Loucy (cell line): ENCODE data around the gene CMKLR1.

Experiments used
- H2AFZ ChIP-seq: fragments of 200-600 bp; sonication (generic); 2 replicates; pipeline ENCODE4 v1.6.0; 2016; ENCODE audit warnings: antibody characterized with exemption, mild to moderate bottlenecking, low read length, moderate library complexity
- H3F3A ChIP-seq: fragments of 200-600 bp; 2 replicates; pipeline ENCODE4 v1.6.0; 2016; ENCODE audit warnings: antibody characterized with exemption, low read depth, mild to moderate bottlenecking
- H3K27me3 ChIP-seq: fragments of 200-600 bp; sonication (generic); 2 replicates; pipeline ENCODE4 v1.6.1; 2014; ENCODE audit warnings: low read length, mild to moderate bottlenecking; ENCODE audit not compliant: insufficient read depth, poor library complexity, severe bottlenecking
- H3K36me3 ChIP-seq: fragments of 200-600 bp; sonication (generic); 2 replicates; pipeline ENCODE4 v1.6.1; 2016; ENCODE audit warnings: low read length; ENCODE audit not compliant: insufficient read depth
- H3K4me1 ChIP-seq: fragments of 200-600 bp; sonication (generic); 2 replicates; pipeline ENCODE4 v1.5.1; 2014; ENCODE audit warnings: low read length, mild to moderate bottlenecking; ENCODE audit not compliant: insufficient read depth, poor library complexity, severe bottlenecking
- H3K4me2 ChIP-seq: fragments of 200-600 bp; sonication (generic); 2 replicates; pipeline ENCODE4 v1.6.0; 2014; ENCODE audit warnings: antibody characterized with exemption, low read length, low read depth, mild to moderate bottlenecking; ENCODE audit not compliant: poor library complexity, severe bottlenecking
- H3K4me3 ChIP-seq: fragments of 200-600 bp; sonication (generic); 2 replicates; pipeline ENCODE4 v1.5.1; 2014; ENCODE audit warnings: low read length, mild to moderate bottlenecking, mixed read lengths; ENCODE audit not compliant: poor library complexity, severe bottlenecking
- H3K79me2 ChIP-seq: fragments of 200-600 bp; sonication (generic); 2 replicates; pipeline ENCODE4 v1.6.1; 2014; ENCODE audit warnings: low read length; ENCODE audit not compliant: insufficient read depth
- H3K9ac ChIP-seq: fragments of 200-600 bp; sonication (generic); 2 replicates; pipeline ENCODE4 v1.6.0; 2014; ENCODE audit warnings: mild to moderate bottlenecking, low read depth, low read length, moderate library complexity; ENCODE audit not compliant: poor library complexity, severe bottlenecking
- H3K9me2 ChIP-seq: fragments of 200-600 bp; sonication (generic); replicated peaks from 2 replicates; pipeline ENCODE4 v1.6.1; 2016; ENCODE audit warnings: low read depth, low read length, mixed read lengths
- H3K9me3 ChIP-seq: fragments of 200-600 bp; sonication (generic); 2 replicates; pipeline ENCODE4 v1.6.1; 2014; ENCODE audit warnings: mild to moderate bottlenecking, antibody characterized with exemption, low read length, low read depth; ENCODE audit not compliant: insufficient read depth
- H4K20me1 ChIP-seq: fragments of 200-600 bp; sonication (generic); 2 replicates; pipeline ENCODE4 v1.6.0; 2014; ENCODE audit warnings: antibody characterized with exemption, low read length, mild to moderate bottlenecking; ENCODE audit not compliant: insufficient read depth, poor library complexity, severe bottlenecking
- EZH2phosphoT487 ChIP-seq: fragments of 200-600 bp; IDR thresholded peaks from 2 replicates; pipeline ENCODE4 v1.6.1; 2018; ENCODE audit warnings: antibody characterized with exemption, mild to moderate bottlenecking, moderate library complexity, borderline replicate concordance
- TF ChIP-seq, protein P1 (sequence below): fragments of 200-600 bp; sonication (generic); conservative IDR thresholded peaks from 2 replicates; pipeline ENCODE4 v1.5.1; 2014; ENCODE audit warnings: mild to moderate bottlenecking, antibody characterized with exemption, low read length

CMKLR1 gene

DNA sequence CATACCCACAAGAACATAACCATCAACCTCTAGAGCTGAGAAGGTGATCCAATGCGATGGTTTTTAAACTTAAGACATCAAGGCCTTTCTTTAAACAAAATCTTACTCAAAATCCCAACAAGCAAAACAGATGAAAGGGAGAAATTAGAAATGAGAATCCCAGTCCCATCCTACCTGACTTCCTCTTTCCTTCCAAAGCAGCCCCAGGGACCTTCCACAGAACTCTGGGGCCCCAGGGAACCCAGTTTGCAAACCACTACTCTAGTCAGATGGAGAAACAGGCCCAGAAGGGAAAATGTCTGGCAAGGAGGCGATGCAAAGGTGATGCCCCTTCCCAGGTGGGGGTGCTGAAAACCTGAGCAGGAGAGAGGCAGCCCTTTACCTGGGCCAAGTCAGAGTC is 29.0 kb upstream of the CMKLR1 start:
- H3K9me3 ChIP-seq: peaks cover 4% of the 10 kb centered on the region; the same call in 1 of the 2 replicates
- H3K27me3 ChIP-seq: no peaks in the 10 kb centered on the region
- H3K4me2 ChIP-seq: no peak overlapping the region
- H3F3A ChIP-seq: no peaks in the 10 kb centered on the region
- no peak overlapping the region for H3K9ac ChIP-seq
- H3K4me1 ChIP-seq: no peaks in the 10 kb centered on the region
- H3K79me2 ChIP-seq: no peaks in the 10 kb centered on the region
- TF ChIP-seq EZH2phosphoT487: no peak
- TF ChIP-seq, protein P1, sequence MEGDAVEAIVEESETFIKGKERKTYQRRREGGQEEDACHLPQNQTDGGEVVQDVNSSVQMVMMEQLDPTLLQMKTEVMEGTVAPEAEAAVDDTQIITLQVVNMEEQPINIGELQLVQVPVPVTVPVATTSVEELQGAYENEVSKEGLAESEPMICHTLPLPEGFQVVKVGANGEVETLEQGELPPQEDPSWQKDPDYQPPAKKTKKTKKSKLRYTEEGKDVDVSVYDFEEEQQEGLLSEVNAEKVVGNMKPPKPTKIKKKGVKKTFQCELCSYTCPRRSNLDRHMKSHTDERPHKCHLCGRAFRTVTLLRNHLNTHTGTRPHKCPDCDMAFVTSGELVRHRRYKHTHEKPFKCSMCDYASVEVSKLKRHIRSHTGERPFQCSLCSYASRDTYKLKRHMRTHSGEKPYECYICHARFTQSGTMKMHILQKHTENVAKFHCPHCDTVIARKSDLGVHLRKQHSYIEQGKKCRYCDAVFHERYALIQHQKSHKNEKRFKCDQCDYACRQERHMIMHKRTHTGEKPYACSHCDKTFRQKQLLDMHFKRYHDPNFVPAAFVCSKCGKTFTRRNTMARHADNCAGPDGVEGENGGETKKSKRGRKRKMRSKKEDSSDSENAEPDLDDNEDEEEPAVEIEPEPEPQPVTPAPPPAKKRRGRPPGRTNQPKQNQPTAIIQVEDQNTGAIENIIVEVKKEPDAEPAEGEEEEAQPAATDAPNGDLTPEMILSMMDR: no peak
- no peak overlapping the region for H3K4me3 ChIP-seq
- no peaks in the 10 kb centered on the region for H3K36me3 ChIP-seq
- H3K9me2 ChIP-seq: no peaks in the 10 kb centered on the region
- no peaks in the 10 kb centered on the region for H4K20me1 ChIP-seq
- H2AFZ ChIP-seq: no peak overlapping the region

DNA sequence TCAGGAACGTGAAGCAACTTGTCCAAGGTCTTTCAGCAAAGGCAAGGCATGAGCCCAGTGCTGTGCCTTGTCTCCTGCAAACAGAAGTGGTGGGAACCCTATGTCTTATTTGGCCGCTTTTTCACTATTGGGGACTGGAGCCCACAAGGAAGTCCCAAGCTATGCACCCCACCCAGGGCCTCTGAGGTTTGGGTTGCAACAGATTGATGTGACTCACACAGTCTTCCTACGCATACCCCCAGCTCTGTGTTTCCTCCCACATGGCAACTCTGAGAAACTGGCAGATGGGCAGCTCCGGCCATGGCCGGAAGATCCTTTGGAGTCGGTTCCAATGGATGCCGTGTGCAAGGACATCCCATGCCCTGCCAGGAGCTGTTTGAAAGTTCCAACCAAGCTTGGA is 28.3 kb upstream of the CMKLR1 start:
- Histone ChIP-seq H3K4me3 (no peak overlapping the region), H3K4me2 (no peak overlapping the region), H3K79me2 (no peaks in the 10 kb centered on the region), H3K9ac (no peak overlapping the region), H3K9me2 (no peaks in the 10 kb centered on the region), H3K4me1 (no peaks in the 10 kb centered on the region), H4K20me1 (no peaks in the 10 kb centered on the region), H3F3A (no peaks in the 10 kb centered on the region), H3K27me3 (no peaks in the 10 kb centered on the region), H3K9me3 (no peaks in the 10 kb centered on the region; the same call in 1 of the 2 replicates), H3K36me3 (no peaks in the 10 kb centered on the region), H2AFZ (no peak overlapping the region)
- no peak for TF ChIP-seq EZH2phosphoT487
- TF ChIP-seq, protein P1: no peak

DNA sequence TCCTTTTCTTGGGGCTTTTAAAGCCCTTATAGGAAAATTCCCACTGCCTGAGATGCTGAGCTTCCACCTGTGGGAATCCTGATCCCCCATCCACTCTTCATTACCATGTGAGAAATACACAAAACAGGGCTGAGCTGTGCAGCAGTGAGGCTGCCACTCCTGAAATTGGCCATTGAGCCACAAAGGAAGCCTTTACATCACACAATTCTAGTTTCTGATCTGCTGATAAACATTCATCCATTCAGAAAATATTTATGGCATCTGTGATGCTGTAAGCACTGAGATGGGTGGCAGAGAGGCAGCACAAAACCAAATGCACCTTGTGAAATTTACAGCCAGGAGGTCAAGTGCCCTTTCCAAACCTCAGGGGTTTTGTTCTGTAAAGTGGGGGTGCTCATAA is 26.2 kb upstream of the CMKLR1 start:
- Histone ChIP-seq H3K36me3 (no peaks in the 10 kb centered on the region), H3K9me3 (no peaks in the 10 kb centered on the region), H3K27me3 (no peaks in the 10 kb centered on the region), H3K79me2 (no peaks in the 10 kb centered on the region), H3K9me2 (no peaks in the 10 kb centered on the region), H2AFZ (no peak overlapping the region), H3K9ac (no peak overlapping the region), H3K4me3 (no peak overlapping the region), H4K20me1 (no peaks in the 10 kb centered on the region), H3K4me1 (no peaks in the 10 kb centered on the region), H3K4me2 (no peak overlapping the region), H3F3A (no peaks in the 10 kb centered on the region)
- no peak for TF ChIP-seq EZH2phosphoT487
- TF ChIP-seq, protein P1: no peak
